HEK293 (cell line): ENCODE results near the gene RCSD1.

Source experiments
- CTCF ChIA-PET: fragments of 350-600 bp; formaldehyde crosslinking; extraction: SDS; loops from one replicate; lab custom pipeline; 2021; ENCODE audit warnings: antibody characterized with exemption; lab: Yijun Ruan, JAX
- POLR2A ChIA-PET: fragments of 300-600 bp; formaldehyde crosslinking; extraction: SDS; loops from one replicate; lab custom pipeline; 2020; ENCODE audit warnings: antibody characterized with exemption, inconsistent platforms; lab: Yijun Ruan, JAX
- H3K27ac ChIP-seq: fragments of 200-500 bp; sonication (Bioruptor generic); 2 replicates; pipeline ENCODE4 v1.5.1; 2014; ENCODE audit warnings: low read depth, low read length, control low read depth, inconsistent platforms; ENCODE audit errors: extremely low read depth
- H3K36me3 ChIP-seq, 2 experiments: fragments of 200-500 bp in 1 of 2; sonication (Bioruptor generic) in 1 of 2; 1 replicate in 1 of 2; 2 replicates in 1 of 2; pipeline ENCODE4 v1.5.1; 2014 to 2017; ENCODE audit warnings: inconsistent platforms in 2 of 2, low read length in 2 of 2; ENCODE audit not compliant: control insufficient read depth in 2 of 2, insufficient read depth in 1 of 2
- H3K4me1 ChIP-seq: fragments of 200-500 bp; sonication (Bioruptor generic); 2 replicates; pipeline ENCODE4 v1.5.1; 2014; ENCODE audit warnings: mild to moderate bottlenecking, low read length, inconsistent platforms; ENCODE audit not compliant: control insufficient read depth, insufficient read depth
- H3K4me3 ChIP-seq: 2 replicates; pipeline ENCODE4 v1.5.1; 2011; ENCODE audit warnings: low read depth, mild to moderate bottlenecking, control low read depth, low read length, moderate library complexity
- H3K9me3 ChIP-seq: fragments of 200-500 bp; sonication (Bioruptor generic); 2 replicates; pipeline ENCODE4 v1.5.1; 2014; ENCODE audit warnings: low read depth, low read length, inconsistent platforms; ENCODE audit not compliant: control insufficient read depth, insufficient read depth
- GFI1B ChIP-seq: fragments of 450-650 bp; formaldehyde crosslinking; IDR thresholded peaks from 2 replicates; pipeline ENCODE4 v1.5.1; 2016; ENCODE audit warnings: missing biosample characterization, missing genetic modification characterization
- SCRT1 ChIP-seq: fragments of 450-650 bp; formaldehyde crosslinking; IDR thresholded peaks from 2 replicates; pipeline ENCODE4 v1.5.1; 2016; ENCODE audit warnings: missing biosample characterization, missing genetic modification characterization, borderline replicate concordance
- SCRT2 ChIP-seq: fragments of 450-650 bp; formaldehyde crosslinking; IDR thresholded peaks from 2 replicates; pipeline ENCODE4 v1.5.1; 2016; ENCODE audit warnings: missing biosample characterization, missing genetic modification characterization
- ZBTB1 ChIP-seq: fragments of 450-650 bp; formaldehyde crosslinking; IDR thresholded peaks from 2 replicates; pipeline ENCODE4 v1.5.1; 2016; ENCODE audit warnings: missing biosample characterization, missing genetic modification characterization
- ZNF155 ChIP-seq: fragments of 450-650 bp; formaldehyde crosslinking; IDR thresholded peaks from 2 replicates; pipeline ENCODE4 v1.5.1; 2016; ENCODE audit warnings: missing biosample characterization, missing genetic modification characterization
- ZNF157 ChIP-seq: fragments of 450-650 bp; formaldehyde crosslinking; IDR thresholded peaks from 2 replicates; pipeline ENCODE4 v1.5.1; 2016; ENCODE audit warnings: missing biosample characterization, missing genetic modification characterization
- ZNF175 ChIP-seq: fragments of 450-650 bp; formaldehyde crosslinking; IDR thresholded peaks from 2 replicates; pipeline ENCODE4 v1.5.1; 2016; ENCODE audit warnings: missing biosample characterization, missing genetic modification characterization
- ZNF248 ChIP-seq: fragments of 450-650 bp; formaldehyde crosslinking; IDR thresholded peaks from 2 replicates; pipeline ENCODE4 v1.5.1; 2017; ENCODE audit warnings: missing biosample characterization, missing genetic modification characterization
- ZNF26 ChIP-seq: fragments of 450-650 bp; formaldehyde crosslinking; IDR thresholded peaks from 2 replicates; pipeline ENCODE4 v1.5.1; 2016; ENCODE audit warnings: missing biosample characterization, missing genetic modification characterization
- ZNF391 ChIP-seq: fragments of 450-650 bp; formaldehyde crosslinking; IDR thresholded peaks from 2 replicates; pipeline ENCODE4 v1.5.1; 2016; ENCODE audit warnings: low read depth, missing biosample characterization, missing genetic modification characterization, borderline replicate concordance
- ZNF473 ChIP-seq: fragments of 450-650 bp; formaldehyde crosslinking; IDR thresholded peaks from 2 replicates; pipeline ENCODE4 v1.5.1; 2017; ENCODE audit warnings: missing biosample characterization, missing genetic modification characterization
- ZNF501 ChIP-seq: fragments of 450-650 bp; formaldehyde crosslinking; IDR thresholded peaks from 2 replicates; pipeline ENCODE4 v1.5.1; 2016; ENCODE audit warnings: missing biosample characterization, missing genetic modification characterization
- ZNF561 ChIP-seq: fragments of 450-650 bp; IDR thresholded peaks from 2 replicates; pipeline ENCODE4 v1.5.1; 2018; ENCODE audit warnings: missing biosample characterization, missing genetic modification characterization, borderline replicate concordance
- ZNF585B ChIP-seq: fragments of 450-650 bp; formaldehyde crosslinking; IDR thresholded peaks from 2 replicates; pipeline ENCODE4 v1.5.1; 2016; ENCODE audit warnings: missing biosample characterization, missing genetic modification characterization
- ZNF621 ChIP-seq: fragments of 450-650 bp; formaldehyde crosslinking; IDR thresholded peaks from 2 replicates; pipeline ENCODE4 v1.5.1; 2017; ENCODE audit warnings: missing biosample characterization, missing genetic modification characterization
- ZNF624 ChIP-seq: fragments of 450-650 bp; formaldehyde crosslinking; IDR thresholded peaks from 2 replicates; pipeline ENCODE4 v1.5.1; 2017; ENCODE audit warnings: missing biosample characterization, missing genetic modification characterization
- ZNF658 ChIP-seq: fragments of 450-650 bp; formaldehyde crosslinking; IDR thresholded peaks from 2 replicates; pipeline ENCODE4; 2016; ENCODE audit warnings: missing biosample characterization, missing genetic modification characterization
- ZNF677 ChIP-seq: fragments of 450-650 bp; IDR thresholded peaks from 2 replicates; pipeline ENCODE4 v1.5.0; 2018; ENCODE audit warnings: missing biosample characterization, mild to moderate bottlenecking, missing genetic modification characterization, moderate library complexity
- ZSCAN23 ChIP-seq: fragments of 450-650 bp; formaldehyde crosslinking; IDR thresholded peaks from 2 replicates; pipeline ENCODE4 v1.5.1; 2016; ENCODE audit warnings: missing biosample characterization, missing genetic modification characterization
- ZSCAN30 ChIP-seq: fragments of 450-650 bp; IDR thresholded peaks from 2 replicates; pipeline ENCODE4 v1.5.1; 2018; ENCODE audit warnings: missing biosample characterization, mild to moderate bottlenecking, missing genetic modification characterization, moderate library complexity
- TF ChIP-seq, protein P1 (sequence below): fragments of 450-650 bp; formaldehyde crosslinking; IDR thresholded peaks from 2 replicates; pipeline ENCODE4 v1.5.1; 2016; ENCODE audit warnings: missing biosample characterization, missing genetic modification characterization
- TF ChIP-seq, protein P2 (sequence below): fragments of 450-650 bp; IDR thresholded peaks from 2 replicates; pipeline ENCODE4 v1.5.1; 2018; ENCODE audit warnings: missing biosample characterization, mild to moderate bottlenecking, missing genetic modification characterization
- TF ChIP-seq, protein P3 (sequence below): fragments of 450-650 bp; formaldehyde crosslinking; IDR thresholded peaks from 2 replicates; pipeline ENCODE4 v1.5.1; 2016; ENCODE audit warnings: missing biosample characterization, missing genetic modification characterization, borderline replicate concordance
- TF ChIP-seq, protein P4 (sequence below): fragments of 450-650 bp; formaldehyde crosslinking; IDR thresholded peaks from 2 replicates; pipeline ENCODE4 v1.5.1; 2017; ENCODE audit warnings: missing biosample characterization, missing genetic modification characterization

RCSD1 gene

GRCh38 chr1:167747988-167748387 lies 118.0 kb downstream of the RCSD1 start:
- H3K27ac ChIP-seq = no peak overlapping the region
- H3K9me3 ChIP-seq = no peaks in the 10 kb centered on the region
- H3K4me3 ChIP-seq = no peak overlapping the region
- POLR2A ChIA-PET = no interaction called here
- TF ChIP-seq, protein P1, sequence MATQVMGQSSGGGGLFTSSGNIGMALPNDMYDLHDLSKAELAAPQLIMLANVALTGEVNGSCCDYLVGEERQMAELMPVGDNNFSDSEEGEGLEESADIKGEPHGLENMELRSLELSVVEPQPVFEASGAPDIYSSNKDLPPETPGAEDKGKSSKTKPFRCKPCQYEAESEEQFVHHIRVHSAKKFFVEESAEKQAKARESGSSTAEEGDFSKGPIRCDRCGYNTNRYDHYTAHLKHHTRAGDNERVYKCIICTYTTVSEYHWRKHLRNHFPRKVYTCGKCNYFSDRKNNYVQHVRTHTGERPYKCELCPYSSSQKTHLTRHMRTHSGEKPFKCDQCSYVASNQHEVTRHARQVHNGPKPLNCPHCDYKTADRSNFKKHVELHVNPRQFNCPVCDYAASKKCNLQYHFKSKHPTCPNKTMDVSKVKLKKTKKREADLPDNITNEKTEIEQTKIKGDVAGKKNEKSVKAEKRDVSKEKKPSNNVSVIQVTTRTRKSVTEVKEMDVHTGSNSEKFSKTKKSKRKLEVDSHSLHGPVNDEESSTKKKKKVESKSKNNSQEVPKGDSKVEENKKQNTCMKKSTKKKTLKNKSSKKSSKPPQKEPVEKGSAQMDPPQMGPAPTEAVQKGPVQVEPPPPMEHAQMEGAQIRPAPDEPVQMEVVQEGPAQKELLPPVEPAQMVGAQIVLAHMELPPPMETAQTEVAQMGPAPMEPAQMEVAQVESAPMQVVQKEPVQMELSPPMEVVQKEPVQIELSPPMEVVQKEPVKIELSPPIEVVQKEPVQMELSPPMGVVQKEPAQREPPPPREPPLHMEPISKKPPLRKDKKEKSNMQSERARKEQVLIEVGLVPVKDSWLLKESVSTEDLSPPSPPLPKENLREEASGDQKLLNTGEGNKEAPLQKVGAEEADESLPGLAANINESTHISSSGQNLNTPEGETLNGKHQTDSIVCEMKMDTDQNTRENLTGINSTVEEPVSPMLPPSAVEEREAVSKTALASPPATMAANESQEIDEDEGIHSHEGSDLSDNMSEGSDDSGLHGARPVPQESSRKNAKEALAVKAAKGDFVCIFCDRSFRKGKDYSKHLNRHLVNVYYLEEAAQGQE (tag by site-specific recombination) = no peak
- TF ChIP-seq ZNF155 (no peak), ZNF624 (tag by site-specific recombination) (no peak), ZNF26 (tag by site-specific recombination) (no peak), ZNF585B (tag by site-specific recombination) (no peak), ZNF248 (tag by site-specific recombination) (no peak), ZNF621 (tag by site-specific recombination) (no peak), ZNF157 (tag by site-specific recombination) (no peak), ZNF175 (tag by site-specific recombination) (no peak), GFI1B (no peak), ZBTB1 (tag by site-specific recombination) (no peak), ZNF677 (no peak), ZNF561 (tag by site-specific recombination) (no peak), SCRT1 (no peak), ZNF391 (tag by site-specific recombination) (no peak), ZSCAN30 (no peak), ZSCAN23 (tag by site-specific recombination) (no peak), ZNF473 (tag by site-specific recombination) (no peak)
- TF ChIP-seq, protein P2, sequence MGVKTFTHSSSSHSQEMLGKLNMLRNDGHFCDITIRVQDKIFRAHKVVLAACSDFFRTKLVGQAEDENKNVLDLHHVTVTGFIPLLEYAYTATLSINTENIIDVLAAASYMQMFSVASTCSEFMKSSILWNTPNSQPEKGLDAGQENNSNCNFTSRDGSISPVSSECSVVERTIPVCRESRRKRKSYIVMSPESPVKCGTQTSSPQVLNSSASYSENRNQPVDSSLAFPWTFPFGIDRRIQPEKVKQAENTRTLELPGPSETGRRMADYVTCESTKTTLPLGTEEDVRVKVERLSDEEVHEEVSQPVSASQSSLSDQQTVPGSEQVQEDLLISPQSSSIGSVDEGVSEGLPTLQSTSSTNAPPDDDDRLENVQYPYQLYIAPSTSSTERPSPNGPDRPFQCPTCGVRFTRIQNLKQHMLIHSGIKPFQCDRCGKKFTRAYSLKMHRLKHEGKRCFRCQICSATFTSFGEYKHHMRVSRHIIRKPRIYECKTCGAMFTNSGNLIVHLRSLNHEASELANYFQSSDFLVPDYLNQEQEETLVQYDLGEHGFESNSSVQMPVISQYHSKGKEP = no peak
- TF ChIP-seq, all 188 proteins: peak for 0
- Histone ChIP-seq H3K36me3 (no peaks in the 10 kb centered on the region), H3K4me1 (no peaks in the 10 kb centered on the region)
- CTCF ChIA-PET = interaction anchor here (0.6 kb wide), 1 partner anchor 15 kb away, joined by 3 read pairs; no protein-coding TSS in a partner anchor

- no peak overlapping the region for H3K27ac ChIP-seq
- H3K36me3 ChIP-seq = no peaks in the 10 kb centered on the region
- ChIA-PET POLR2A (no interaction called here), CTCF (interaction anchor here (1.1 kb wide), 1 partner anchor 54 kb away, joined by 5 read pairs; no protein-coding TSS in a partner anchor)
- H3K4me3 ChIP-seq = no peak overlapping the region
- no peaks in the 10 kb centered on the region for H3K4me1 ChIP-seq
- no peaks in the 10 kb centered on the region for H3K9me3 ChIP-seq
- no peak for TF ChIP-seq ZNF501 (tag by site-specific recombination)
- TF ChIP-seq, protein P3, sequence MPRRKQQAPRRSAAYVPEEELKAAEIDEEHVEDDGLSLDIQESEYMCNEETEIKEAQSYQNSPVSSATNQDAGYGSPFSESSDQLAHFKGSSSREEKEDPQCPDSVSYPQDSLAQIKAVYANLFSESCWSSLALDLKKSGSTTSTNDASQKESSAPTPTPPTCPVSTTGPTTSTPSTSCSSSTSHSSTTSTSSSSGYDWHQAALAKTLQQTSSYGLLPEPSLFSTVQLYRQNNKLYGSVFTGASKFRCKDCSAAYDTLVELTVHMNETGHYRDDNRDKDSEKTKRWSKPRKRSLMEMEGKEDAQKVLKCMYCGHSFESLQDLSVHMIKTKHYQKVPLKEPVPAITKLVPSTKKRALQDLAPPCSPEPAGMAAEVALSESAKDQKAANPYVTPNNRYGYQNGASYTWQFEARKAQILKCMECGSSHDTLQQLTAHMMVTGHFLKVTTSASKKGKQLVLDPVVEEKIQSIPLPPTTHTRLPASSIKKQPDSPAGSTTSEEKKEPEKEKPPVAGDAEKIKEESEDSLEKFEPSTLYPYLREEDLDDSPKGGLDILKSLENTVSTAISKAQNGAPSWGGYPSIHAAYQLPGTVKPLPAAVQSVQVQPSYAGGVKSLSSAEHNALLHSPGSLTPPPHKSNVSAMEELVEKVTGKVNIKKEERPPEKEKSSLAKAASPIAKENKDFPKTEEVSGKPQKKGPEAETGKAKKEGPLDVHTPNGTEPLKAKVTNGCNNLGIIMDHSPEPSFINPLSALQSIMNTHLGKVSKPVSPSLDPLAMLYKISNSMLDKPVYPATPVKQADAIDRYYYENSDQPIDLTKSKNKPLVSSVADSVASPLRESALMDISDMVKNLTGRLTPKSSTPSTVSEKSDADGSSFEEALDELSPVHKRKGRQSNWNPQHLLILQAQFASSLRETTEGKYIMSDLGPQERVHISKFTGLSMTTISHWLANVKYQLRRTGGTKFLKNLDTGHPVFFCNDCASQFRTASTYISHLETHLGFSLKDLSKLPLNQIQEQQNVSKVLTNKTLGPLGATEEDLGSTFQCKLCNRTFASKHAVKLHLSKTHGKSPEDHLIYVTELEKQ = no peak
- no peak for TF ChIP-seq ZNF658 (tag by site-specific recombination)
- TF ChIP-seq, protein P4, sequence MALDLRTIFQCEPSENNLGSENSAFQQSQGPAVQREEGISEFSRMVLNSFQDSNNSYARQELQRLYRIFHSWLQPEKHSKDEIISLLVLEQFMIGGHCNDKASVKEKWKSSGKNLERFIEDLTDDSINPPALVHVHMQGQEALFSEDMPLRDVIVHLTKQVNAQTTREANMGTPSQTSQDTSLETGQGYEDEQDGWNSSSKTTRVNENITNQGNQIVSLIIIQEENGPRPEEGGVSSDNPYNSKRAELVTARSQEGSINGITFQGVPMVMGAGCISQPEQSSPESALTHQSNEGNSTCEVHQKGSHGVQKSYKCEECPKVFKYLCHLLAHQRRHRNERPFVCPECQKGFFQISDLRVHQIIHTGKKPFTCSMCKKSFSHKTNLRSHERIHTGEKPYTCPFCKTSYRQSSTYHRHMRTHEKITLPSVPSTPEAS (tag by site-specific recombination) = no peak
- TF ChIP-seq SCRT2 (tag by site-specific recombination) = no peak
Measured at GRCh38 chr1:167748906-167749305, 118.9 kb downstream of the RCSD1 start.
